Spleen (tissue), 11 donors: Measurements from ENCODE around the gene CHST15. TPM values are rescaled to one million over a fixed set of nuclear protein-coding genes. Genes with fewer than 3 reads are reported as not detected.

ENCODE experiments used
- DNase-seq: peaks from one replicate; pipeline ENCODE4 v3.0.0-alpha.2; 2020
- H3K27ac ChIP-seq, 8 donors: fragments of 200-600 bp; sonication (generic) in 7 of 8; 1 replicate in 4 of 8; 2 replicates in 4 of 8; pipeline versions ENCODE4 v1.5.0 to v1.8.0; 2016 to 2021; ENCODE audit warnings: inconsistent platforms in 4 of 8, mild to moderate bottlenecking in 4 of 8, moderate library complexity in 1 of 8
- H3K27me3 ChIP-seq, 7 donors: fragments of 200-600 bp; sonication (generic) in 6 of 7; replicated peaks in 1 of 7; 1 replicate in 4 of 7; 2 replicates in 3 of 7; pipeline versions ENCODE4 v1.5.0 to v1.8.0; 2016 to 2021; ENCODE audit warnings: inconsistent platforms in 3 of 7, mild to moderate bottlenecking in 1 of 7
- H3K36me3 ChIP-seq, 6 donors: fragments of 200-600 bp; sonication (generic) in 5 of 6; 1 replicate in 4 of 6; 2 replicates in 2 of 6; pipeline versions ENCODE4 v1.5.0 to v1.8.0; 2016 to 2021; ENCODE audit warnings: inconsistent platforms in 2 of 6
- H3K4me1 ChIP-seq, 6 donors: fragments of 200-600 bp; sonication (generic) in 5 of 6; 1 replicate in 3 of 6; 2 replicates in 3 of 6; pipeline versions ENCODE4 v1.5.0 to v1.8.0; 2016 to 2021; ENCODE audit warnings: inconsistent platforms in 3 of 6
- H3K4me3 ChIP-seq, 8 donors: fragments of 200-600 bp; sonication (generic) in 7 of 8; 1 replicate in 4 of 8; 2 replicates in 4 of 8; pipeline versions ENCODE4 v1.5.0 to v1.8.0; 2016 to 2021; ENCODE audit warnings: inconsistent platforms in 4 of 8, mild to moderate bottlenecking in 4 of 8, moderate library complexity in 2 of 8
- H3K9me3 ChIP-seq, 8 donors: fragments of 200-600 bp; sonication (generic) in 7 of 8; 1 replicate in 4 of 8; 2 replicates in 4 of 8; pipeline versions ENCODE4 v1.5.0 to v1.8.0; 2016 to 2021; ENCODE audit warnings: inconsistent platforms in 4 of 8
- POLR2A ChIP-seq, 3 donors: fragments of 450-650 bp; IDR thresholded peaks; one replicate each; pipeline ENCODE4 v1.5.1; 2017; ENCODE audit warnings: antibody characterized with exemption in 3 of 3, mild to moderate bottlenecking in 1 of 3
- POLR2AphosphoS5 ChIP-seq, 3 donors: sonication (generic); formaldehyde crosslinking; IDR thresholded peaks; one replicate each; pipeline ENCODE4 v1.5.1; 2017; ENCODE audit warnings: antibody characterized with exemption in 3 of 3
- WGBS, 5 donors: extraction: QIAGEN DNeasy Blood & Tissue Kit in 3 of 5; methylation state at CpG; one replicate each; pipeline versions ENCODE4 v1.1.5 to v1.1.7; 2013 to 2018; 5-methylcytosine and 5-hydroxymethylcytosine counted together
- intact Hi-C: fragments of 100-400 bp; cut with DNase I; formaldehyde crosslinking; loops from one replicate; pipeline ENCODE4 v1.15.0; 2023; ENCODE audit warnings: low total_unique reads
- polyA plus RNA-seq, 3 donors: library from polyadenylated mRNA; stranded (reverse); fragments of 200-250 nt; gene quantifications; one replicate each; pipeline ENCODE4 v1.2.1, GENCODE V29; 2013
- total RNA-seq, 7 donors: library from RNA; depleted of rRNA in 3 of 7; stranded (reverse); fragments of >200 nt in 3 of 7; fragmentation: NEBNext Ultra II Directional in 4 of 7; extraction: Animal tissue kit (Norgen Biotek cat#: 25700) in 4 of 7; gene quantifications; one replicate each; pipeline versions ENCODE4 v1.1.0 to v1.2.1, GENCODE V29; 2016 to 2021
- TF ChIP-seq, protein P1 (sequence below), 11 experiments: fragments of 200-600 bp in 7 of 11; fragments of 450-650 bp in 4 of 11; sonication (generic) in 4 of 11; IDR thresholded peaks in 8 of 11; conservative IDR thresholded peaks in 3 of 11; 1 replicate in 7 of 11; 2 replicates in 4 of 11; pipeline versions ENCODE4 v1.4.0 to v1.8.0; 2016 to 2021; ENCODE audit warnings: antibody characterized with exemption in 11 of 11, inconsistent platforms in 4 of 11, mild to moderate bottlenecking in 1 of 11
- donor health status: healthy with polysubstance abuse.
- donor health status: DM: no; HTN: no; CAD: no; lungs with moderate emphysema.
- donor health status: DM: no; HTN: no; CAD: no.
- donor health status: Bipolar disorder and iron deficiency.
- donor health status: healthy.
- donor health status: DM: no; HTN: no; CAD: no.
- donor health status: DM: yes; HTN: yes; CAD: no.

Gene CHST15
- total and polyA plus RNA-seq, 10 donors: 6.1 to 133 (median 102) TPM

- H3K27ac ChIP-seq: peak overlapping the region in 6 of 8 donors; percentile 17 to 55 (median 48)
- H3K4me3 ChIP-seq: no peak overlapping the region
- no peaks in the 10 kb centered on the region for H3K36me3 ChIP-seq
- no peaks in the 10 kb centered on the region for H3K27me3 ChIP-seq
- intact Hi-C loops: no loop called here
- peaks cover 0 to 25% (median 11%) of the 10 kb centered on the region in 6 donors for H3K4me1 ChIP-seq
- DNase-seq: no peak
- 63 to 94% (median 82%) methylated on average over 3 of the region's 3 CpGs for WGBS, 5 donors
- TF ChIP-seq, protein P1, sequence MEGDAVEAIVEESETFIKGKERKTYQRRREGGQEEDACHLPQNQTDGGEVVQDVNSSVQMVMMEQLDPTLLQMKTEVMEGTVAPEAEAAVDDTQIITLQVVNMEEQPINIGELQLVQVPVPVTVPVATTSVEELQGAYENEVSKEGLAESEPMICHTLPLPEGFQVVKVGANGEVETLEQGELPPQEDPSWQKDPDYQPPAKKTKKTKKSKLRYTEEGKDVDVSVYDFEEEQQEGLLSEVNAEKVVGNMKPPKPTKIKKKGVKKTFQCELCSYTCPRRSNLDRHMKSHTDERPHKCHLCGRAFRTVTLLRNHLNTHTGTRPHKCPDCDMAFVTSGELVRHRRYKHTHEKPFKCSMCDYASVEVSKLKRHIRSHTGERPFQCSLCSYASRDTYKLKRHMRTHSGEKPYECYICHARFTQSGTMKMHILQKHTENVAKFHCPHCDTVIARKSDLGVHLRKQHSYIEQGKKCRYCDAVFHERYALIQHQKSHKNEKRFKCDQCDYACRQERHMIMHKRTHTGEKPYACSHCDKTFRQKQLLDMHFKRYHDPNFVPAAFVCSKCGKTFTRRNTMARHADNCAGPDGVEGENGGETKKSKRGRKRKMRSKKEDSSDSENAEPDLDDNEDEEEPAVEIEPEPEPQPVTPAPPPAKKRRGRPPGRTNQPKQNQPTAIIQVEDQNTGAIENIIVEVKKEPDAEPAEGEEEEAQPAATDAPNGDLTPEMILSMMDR (IDR thresholded peaks at IDR 0.05 in 8 of 11, conservative IDR thresholded peaks at IDR 0.05 in 3 of 11): no peak
- TF ChIP-seq POLR2AphosphoS5 (IDR thresholded peaks at IDR 0.05) (peak in 1 of 3 donors; percentile 79), POLR2A (IDR thresholded peaks at IDR 0.05) (no peak)
- peaks cover 0 to 11% (median 5%) of the 10 kb centered on the region in 8 donors for H3K9me3 ChIP-seq
Observed at GRCh38 chr10:124138195-124138882, 44.9 kb upstream of the CHST15 start.

DNA sequence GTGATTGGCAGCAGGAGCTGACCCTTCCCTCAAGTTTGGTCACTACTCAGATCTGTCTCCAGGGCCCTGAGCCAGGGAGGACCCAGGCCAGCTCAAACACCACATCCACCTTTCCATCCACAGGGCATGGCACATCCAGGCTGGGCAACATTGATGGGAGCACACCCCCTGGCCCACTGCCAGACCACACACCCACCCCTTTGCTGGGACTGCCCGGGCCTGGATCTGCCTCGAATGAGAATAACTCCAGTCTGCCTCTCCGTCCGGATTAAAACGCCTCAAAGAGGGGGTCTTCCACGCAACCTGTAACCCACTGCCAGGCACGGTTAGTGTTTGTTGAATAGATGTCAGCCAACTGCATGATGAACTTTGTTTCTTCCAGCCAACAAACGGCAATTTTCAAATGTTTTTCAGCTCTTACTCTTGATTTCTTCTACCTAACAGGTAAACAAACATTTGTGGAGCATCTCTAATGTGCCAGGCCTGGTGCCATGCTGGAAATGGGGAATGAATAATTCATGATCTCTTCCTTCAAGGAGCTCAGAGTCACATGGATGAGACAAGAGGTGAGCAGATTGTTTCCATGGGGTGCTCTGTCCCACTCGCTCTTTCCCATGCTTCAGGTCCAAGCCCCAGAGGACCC is 41.0 kb upstream of the CHST15 start:
- DNase-seq: no peak
- H3K9me3 ChIP-seq: no peaks in the 10 kb centered on the region
- no peak overlapping the region for H3K4me3 ChIP-seq
- TF ChIP-seq, protein P1 (IDR thresholded peaks at IDR 0.05 in 8 of 11, conservative IDR thresholded peaks at IDR 0.05 in 3 of 11): no peak
- no peak for TF ChIP-seq POLR2AphosphoS5 (IDR thresholded peaks at IDR 0.05)
- TF ChIP-seq POLR2A (IDR thresholded peaks at IDR 0.05): no peak
- intact Hi-C loops: no loop called here
- no peaks in the 10 kb centered on the region for H3K27me3 ChIP-seq
- no peaks in the 10 kb centered on the region for H3K36me3 ChIP-seq
- H3K27ac ChIP-seq: no peak overlapping the region
- H3K4me1 ChIP-seq: peaks cover 0 to 41% (median 7%) of the 10 kb centered on the region in 6 donors
- 88 to 97% (median 91%) methylated on average over 9 of the region's 9 CpGs for WGBS, 5 donors

- intact Hi-C loops: no loop called here
- Histone ChIP-seq H3K4me1 (peaks cover 0 to 45% (median 4%) of the 10 kb centered on the region in 6 donors), H3K27me3 (no peaks in the 10 kb centered on the region), H3K4me3 (no peak overlapping the region), H3K9me3 (no peaks in the 10 kb centered on the region), H3K27ac (no peak overlapping the region), H3K36me3 (no peaks in the 10 kb centered on the region)
- TF ChIP-seq POLR2AphosphoS5 (IDR thresholded peaks at IDR 0.05): no peak
- no peak for TF ChIP-seq POLR2A (IDR thresholded peaks at IDR 0.05)
- TF ChIP-seq, protein P1 (IDR thresholded peaks at IDR 0.05 in 8 of 11, conservative IDR thresholded peaks at IDR 0.05 in 3 of 11): no peak
- WGBS, 5 donors: 63 to 86% (median 74%) methylated on average over 5 of the region's 5 CpGs
- no peak for DNase-seq
Observed at GRCh38 chr10:124132876-124133275, 39.5 kb upstream of the CHST15 start.

GRCh38 chr10:124132306-124132705 is 38.9 kb upstream of the CHST15 start:
- TF ChIP-seq, protein P1 (IDR thresholded peaks at IDR 0.05 in 8 of 11, conservative IDR thresholded peaks at IDR 0.05 in 3 of 11): no peak
- TF ChIP-seq POLR2A (IDR thresholded peaks at IDR 0.05): no peak
- no peak for TF ChIP-seq POLR2AphosphoS5 (IDR thresholded peaks at IDR 0.05)
- intact Hi-C loops: no loop called here
- Histone ChIP-seq H3K27me3 (no peaks in the 10 kb centered on the region), H3K27ac (no peak overlapping the region), H3K9me3 (no peaks in the 10 kb centered on the region), H3K36me3 (no peaks in the 10 kb centered on the region), H3K4me3 (no peak overlapping the region), H3K4me1 (peaks cover 0 to 46% (median 3%) of the 10 kb centered on the region in 6 donors)
- WGBS, 5 donors: 76 to 96% (median 88%) methylated on average over 4 to 5 of the region's 5 CpGs
- DNase-seq: no peak
